Right lobe of liver (tissue), 6 donors: ENCODE results near the gene FXYD7. TPM values are rescaled to one million over a fixed set of nuclear protein-coding genes. Genes with fewer than 3 reads are reported as not detected.
A peak's percentile ranks its signal among the peaks of the same experiment; 100 is the strongest.

ENCODE experiments used
- ATAC-seq, 4 donors: fragments of 200-7000 bp; cut with Tn5 transposase; one replicate each; pipeline ENCODE4 v1.9.1; 2020; ENCODE audit warnings: mild to moderate bottlenecking in 4 of 4, moderate library complexity in 4 of 4
- DNase-seq, 3 donors: peaks; one replicate each; pipeline ENCODE4 v3.0.0-alpha.2; 2020
- H3K27ac ChIP-seq, 3 donors: fragments of 200-600 bp; one replicate each; pipeline ENCODE4 v1.8.0; 2022
- H3K27me3 ChIP-seq, 2 donors: fragments of 200-600 bp; one replicate each; pipeline ENCODE4 v1.8.0; 2022
- H3K36me3 ChIP-seq, 4 donors: fragments of 200-600 bp; sonication (generic) in 1 of 4; one replicate each; pipeline versions ENCODE4 v1.5.1 to v1.8.0; 2017 to 2022; ENCODE audit warnings: control low read depth in 1 of 4
- H3K4me1 ChIP-seq, 4 donors: fragments of 200-600 bp; sonication (generic) in 1 of 4; one replicate each; pipeline versions ENCODE4 v1.5.1 to v1.8.0; 2017 to 2022; ENCODE audit warnings: control low read depth in 1 of 4
- H3K4me3 ChIP-seq, 3 donors: fragments of 200-600 bp; one replicate each; pipeline ENCODE4 v1.8.0; 2022
- H3K9me3 ChIP-seq, 4 donors: fragments of 200-600 bp; sonication (generic) in 1 of 4; one replicate each; pipeline versions ENCODE4 v1.5.1 to v1.8.0; 2017 to 2022; ENCODE audit warnings: control low read depth in 1 of 4
- POLR2A ChIP-seq: fragments of 450-650 bp; IDR thresholded peaks from one replicate; pipeline ENCODE4 v1.6.1; 2017; ENCODE audit warnings: antibody characterized with exemption, mild to moderate bottlenecking
- WGBS: methylation state at CpG from one replicate; pipeline ENCODE4 v1.1.6; 2018; ENCODE audit warnings: low coverage, low lambda C conversion rate; ENCODE audit not compliant: insufficient coverage; ENCODE audit errors: missing lambda C conversion rate; 5-methylcytosine and 5-hydroxymethylcytosine counted together
- intact Hi-C, 2 donors: fragments of 100-400 bp; cut with DNase I; formaldehyde crosslinking; loops; one replicate each; pipeline versions ENCODE4 v1.11.2 to v1.14.1; 2022
- total RNA-seq, 6 experiments: library from RNA; depleted of rRNA in 2 of 6; stranded (reverse); fragments of >200 nt in 2 of 6; fragmentation: NEBNext Ultra II Directional in 3 of 6; extraction: Animal tissue kit (Norgen Biotek cat#: 25700) in 3 of 6; gene quantifications; one replicate each; pipeline versions ENCODE4 v1.1.0 to v1.2.4, GENCODE V29; 2016 to 2023
- TF ChIP-seq, protein P1 (sequence below), 4 donors: fragments of 200-600 bp in 3 of 4; fragments of 450-650 bp in 1 of 4; IDR thresholded peaks; one replicate each; pipeline versions ENCODE4 v1.5.1 to v1.8.0; 2016 to 2022; ENCODE audit warnings: antibody characterized with exemption in 4 of 4, mild to moderate bottlenecking in 2 of 4
- donor health status: DM: no; HTN: yes; CAD: no.
- donor health status: DM: no; HTN: no; CAD: no.
- donor health status: DM: no; HTN: no; CAD: no.
- donor health status: DM: no; HTN: yes; CAD: no.
- donor health status: DM: no; HTN: yes; CAD: no.

Gene FXYD7
- total RNA-seq, 6 experiments from 2014 or later = 0.49 TPM; not detected in 5

DNA sequence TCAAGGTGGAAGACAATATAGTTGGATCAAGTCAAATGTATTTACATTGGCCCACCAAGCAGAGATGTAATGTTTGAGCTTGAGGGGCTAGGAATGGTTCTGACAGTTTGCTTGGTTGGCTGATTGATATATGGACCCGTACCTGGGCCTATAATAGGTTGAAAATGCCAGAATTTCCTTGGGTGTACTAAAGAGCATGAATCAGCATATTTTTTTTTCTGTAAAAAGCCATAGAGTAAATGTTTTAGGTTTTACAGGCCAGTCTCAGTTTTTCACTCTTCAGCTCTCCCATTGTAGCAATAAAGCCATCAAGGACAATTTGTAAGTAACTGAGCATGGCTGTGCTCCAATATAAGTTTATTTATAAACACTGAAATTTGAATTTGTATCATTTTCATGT lies 38.3 kb downstream of the FXYD7 start:
- H3K27me3 ChIP-seq = no peaks in the 10 kb centered on the region
- DNase-seq (no peak), ATAC-seq (no peak)
- no peak for TF ChIP-seq POLR2A
- TF ChIP-seq, protein P1, sequence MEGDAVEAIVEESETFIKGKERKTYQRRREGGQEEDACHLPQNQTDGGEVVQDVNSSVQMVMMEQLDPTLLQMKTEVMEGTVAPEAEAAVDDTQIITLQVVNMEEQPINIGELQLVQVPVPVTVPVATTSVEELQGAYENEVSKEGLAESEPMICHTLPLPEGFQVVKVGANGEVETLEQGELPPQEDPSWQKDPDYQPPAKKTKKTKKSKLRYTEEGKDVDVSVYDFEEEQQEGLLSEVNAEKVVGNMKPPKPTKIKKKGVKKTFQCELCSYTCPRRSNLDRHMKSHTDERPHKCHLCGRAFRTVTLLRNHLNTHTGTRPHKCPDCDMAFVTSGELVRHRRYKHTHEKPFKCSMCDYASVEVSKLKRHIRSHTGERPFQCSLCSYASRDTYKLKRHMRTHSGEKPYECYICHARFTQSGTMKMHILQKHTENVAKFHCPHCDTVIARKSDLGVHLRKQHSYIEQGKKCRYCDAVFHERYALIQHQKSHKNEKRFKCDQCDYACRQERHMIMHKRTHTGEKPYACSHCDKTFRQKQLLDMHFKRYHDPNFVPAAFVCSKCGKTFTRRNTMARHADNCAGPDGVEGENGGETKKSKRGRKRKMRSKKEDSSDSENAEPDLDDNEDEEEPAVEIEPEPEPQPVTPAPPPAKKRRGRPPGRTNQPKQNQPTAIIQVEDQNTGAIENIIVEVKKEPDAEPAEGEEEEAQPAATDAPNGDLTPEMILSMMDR (IDR thresholded peaks at IDR 0.05) = no peak
- H3K9me3 ChIP-seq = no peaks in the 10 kb centered on the region
- no peaks in the 10 kb centered on the region for H3K4me1 ChIP-seq
- intact Hi-C loops = no loop called here
- H3K36me3 ChIP-seq = no peaks in the 10 kb centered on the region
- WGBS = 86% methylated on average over 1 of the region's 1 CpG
- no peak overlapping the region for H3K4me3 ChIP-seq
- H3K27ac ChIP-seq = no peak overlapping the region

DNA sequence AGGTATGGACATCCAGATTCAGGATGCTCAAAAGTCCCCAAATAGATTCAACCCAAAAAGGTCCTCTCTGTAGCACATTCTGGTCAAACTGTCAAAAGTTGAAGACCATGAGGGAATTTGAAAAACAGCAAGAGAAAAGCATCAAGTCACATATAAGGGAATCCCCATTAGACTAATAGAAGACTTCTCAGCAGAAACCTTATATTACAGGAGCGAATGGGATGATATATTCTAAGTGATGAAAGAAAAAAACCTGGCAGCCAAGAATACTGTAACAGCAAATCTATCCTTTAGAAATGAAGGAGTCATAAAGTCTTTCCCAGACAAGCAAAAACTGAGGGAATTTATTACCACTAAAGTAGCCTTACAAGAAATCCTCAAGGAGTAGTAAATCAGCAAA lies 41.2 kb downstream of the FXYD7 start:
- H3K27me3 ChIP-seq = no peaks in the 10 kb centered on the region
- no peak for DNase-seq
- intact Hi-C loops = no loop called here
- H3K27ac ChIP-seq = no peak overlapping the region
- no peaks in the 10 kb centered on the region for H3K36me3 ChIP-seq
- TF ChIP-seq, protein P1 (IDR thresholded peaks at IDR 0.05) = no peak
- no peak for TF ChIP-seq POLR2A
- no peaks in the 10 kb centered on the region for H3K4me1 ChIP-seq
- no peak for ATAC-seq
- 93% methylated on average over 1 of the region's 1 CpG for WGBS
- no peaks in the 10 kb centered on the region for H3K9me3 ChIP-seq
- no peak overlapping the region for H3K4me3 ChIP-seq

DNA sequence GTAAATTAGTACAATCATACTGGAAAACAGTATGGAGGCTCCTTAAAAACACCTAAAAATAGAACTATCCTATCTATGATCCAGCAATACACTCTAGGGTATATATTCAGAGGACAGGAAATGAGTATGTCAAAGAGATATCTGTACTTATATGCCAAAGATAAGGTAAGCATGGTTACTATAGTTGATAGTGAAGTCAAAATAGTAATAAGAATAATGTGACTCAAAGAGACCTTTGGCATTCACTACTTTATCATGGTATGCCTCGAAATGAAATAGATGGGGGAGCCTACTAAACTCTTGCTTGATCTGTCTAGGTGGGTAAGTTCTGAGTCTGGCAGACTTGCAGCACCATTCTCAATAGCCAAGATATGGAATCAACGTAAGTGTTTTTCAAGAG lies 41.8 kb downstream of the FXYD7 start:
- WGBS = 60% methylated on average over 2 of the region's 2 CpGs
- DNase-seq (no peak), ATAC-seq (no peak)
- TF ChIP-seq, protein P1 (IDR thresholded peaks at IDR 0.05) = no peak
- no peak for TF ChIP-seq POLR2A
- Histone ChIP-seq H3K9me3 (no peaks in the 10 kb centered on the region), H3K4me3 (no peak overlapping the region), H3K27me3 (no peaks in the 10 kb centered on the region), H3K27ac (no peak overlapping the region), H3K36me3 (no peaks in the 10 kb centered on the region), H3K4me1 (no peaks in the 10 kb centered on the region)
- intact Hi-C loops = no loop called here

DNA sequence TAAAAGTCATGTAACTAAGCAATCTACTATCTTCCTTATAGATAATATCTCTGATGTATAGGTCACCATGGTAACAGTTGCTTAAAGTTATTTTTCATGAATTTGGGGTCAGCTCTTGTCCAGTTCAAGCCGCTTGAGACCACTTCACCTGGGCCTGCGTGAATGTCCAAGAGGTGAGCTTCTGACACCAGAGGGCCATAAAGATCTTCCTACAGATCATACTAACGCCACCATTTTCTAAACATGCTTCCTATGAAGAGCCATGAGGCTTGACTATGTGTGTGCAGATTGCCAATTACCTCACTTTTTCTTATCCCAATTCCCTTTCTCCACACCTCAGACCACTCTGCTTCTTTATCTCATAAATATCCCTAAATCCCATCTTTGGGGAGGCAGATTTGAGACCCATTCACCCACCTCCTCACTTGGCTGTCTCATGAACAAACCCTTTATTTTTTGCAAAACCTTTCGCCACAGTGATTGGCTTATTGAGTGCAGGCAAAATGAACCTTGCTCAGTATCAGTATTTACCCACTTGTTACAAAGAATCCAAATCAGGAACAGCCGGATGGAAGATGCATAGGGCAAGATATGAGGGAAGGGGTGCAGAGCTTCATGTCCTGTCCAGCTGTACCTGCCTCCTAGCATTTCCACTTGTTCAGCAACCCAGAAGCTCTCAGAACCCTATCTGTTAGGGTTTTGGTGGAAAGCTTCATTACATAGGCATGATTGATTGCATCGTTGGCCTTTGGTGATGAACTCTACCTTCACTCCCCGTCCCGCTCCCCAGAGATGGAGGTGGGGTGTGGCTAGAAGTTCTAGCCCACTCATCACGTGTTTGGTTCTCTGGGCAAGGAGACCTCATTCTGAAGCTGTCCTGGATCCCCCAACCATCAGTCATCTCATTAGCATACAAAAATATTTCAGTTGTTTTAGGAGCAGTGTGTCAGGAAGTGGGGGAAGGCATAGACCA lies 51.2 kb downstream of the FXYD7 start:
- ATAC-seq (peak; percentile 35 to 81 (median 50)), DNase-seq (peak in 2 of 3 donors; percentile 64 to 77)
- H3K9me3 ChIP-seq = no peaks in the 10 kb centered on the region
- peak overlapping the region in 1 of 3 donors; percentile 17 for H3K4me3 ChIP-seq
- peak overlapping the region in 1 of 3 donors; percentile 86 for H3K27ac ChIP-seq
- H3K36me3 ChIP-seq = no peaks in the 10 kb centered on the region
- H3K27me3 ChIP-seq = no peaks in the 10 kb centered on the region
- TF ChIP-seq POLR2A = no peak
- TF ChIP-seq, protein P1 (IDR thresholded peaks at IDR 0.05) = no peak
- intact Hi-C loops = no loop called here
- H3K4me1 ChIP-seq = peaks cover 0 to 39% (median 8%) of the 10 kb centered on the region in 4 donors
- 52% methylated on average over 5 of the region's 9 CpGs for WGBS
